Keratinocyte (primary cell): ENCODE data around the gene ANO8. TPM values are rescaled to one million over a fixed set of nuclear protein-coding genes. Genes with fewer than 3 reads are reported as not detected.

Experiments
- DNase-seq: peaks from one replicate; pipeline ENCODE4 v3.0.0-alpha.2; 2011; ENCODE audit warnings: low read depth, missing footprints, low spot score
- FAIRE-seq: peaks from 2 replicates; lab custom pipeline; 2011; peaks lifted over from hg19 to GRCh38; lab: Jason Lieb, UNC
- H2AFZ ChIP-seq: 2 replicates; pipeline ENCODE4 v1.6.0; 2012; ENCODE audit warnings: low read length, control low read depth, inconsistent platforms; ENCODE audit not compliant: control insufficient read depth
- H3K27ac ChIP-seq: 2 replicates; pipeline ENCODE4 v1.5.1; 2011; ENCODE audit warnings: low read length; ENCODE audit not compliant: control insufficient read depth, insufficient read depth
- H3K27me3 ChIP-seq: 3 replicates; pipeline ENCODE4 v1.6.0; 2011; ENCODE audit warnings: low read length; ENCODE audit not compliant: control insufficient read depth, insufficient read depth; ENCODE audit errors: extremely low read depth
- H3K36me3 ChIP-seq, 2 experiments: 2 replicates in 1 of 2; 3 replicates in 1 of 2; pipeline ENCODE4 v1.5.1; 2011; ENCODE audit warnings: low read length in 2 of 2, mild to moderate bottlenecking in 1 of 2; ENCODE audit not compliant: control insufficient read depth in 2 of 2, insufficient read depth in 2 of 2; ENCODE audit errors: extremely low read depth in 1 of 2
- H3K4me1 ChIP-seq: 3 replicates; pipeline ENCODE4 v1.5.1; 2011; ENCODE audit warnings: low read length; ENCODE audit not compliant: control insufficient read depth, insufficient read depth; ENCODE audit errors: extremely low read depth
- H3K4me2 ChIP-seq: 3 replicates; pipeline ENCODE4 v1.6.0; 2011; ENCODE audit warnings: low read depth, low read length; ENCODE audit not compliant: control insufficient read depth, insufficient read depth; ENCODE audit errors: extremely low read depth
- H3K4me3 ChIP-seq, 3 experiments: fragments of 200-600 bp in 1 of 3; sonication (generic) in 1 of 3; 2 replicates in 2 of 3; 3 replicates in 1 of 3; pipeline ENCODE4 v1.5.1; 2011 to 2016; ENCODE audit warnings: low read length in 3 of 3, mild to moderate bottlenecking in 3 of 3, control low read depth in 2 of 3, inconsistent platforms in 1 of 3, low read depth in 1 of 3, mixed read lengths in 1 of 3, mixed run types in 1 of 3, moderate library complexity in 1 of 3; ENCODE audit not compliant: control insufficient read depth in 2 of 3, insufficient read depth in 2 of 3; ENCODE audit errors: extremely low read depth in 1 of 3
- H3K79me2 ChIP-seq: 2 replicates; pipeline ENCODE4 v1.6.0; 2012; ENCODE audit warnings: low read length; ENCODE audit not compliant: control insufficient read depth, insufficient read depth
- H3K9ac ChIP-seq: 3 replicates; pipeline ENCODE4 v1.6.0; 2011; ENCODE audit warnings: low read length; ENCODE audit not compliant: control insufficient read depth, insufficient read depth; ENCODE audit errors: extremely low read depth
- H3K9me1 ChIP-seq: 3 replicates; pipeline ENCODE4 v1.6.0; 2011; ENCODE audit warnings: low read length; ENCODE audit not compliant: control insufficient read depth, insufficient read depth; ENCODE audit errors: extremely low read depth
- H3K9me3 ChIP-seq: 2 replicates; pipeline ENCODE4 v1.5.1; 2012; ENCODE audit warnings: low read depth, low read length; ENCODE audit not compliant: control insufficient read depth
- H4K20me1 ChIP-seq: 3 replicates; pipeline ENCODE4 v1.6.0; 2011; ENCODE audit warnings: low read length; ENCODE audit not compliant: control insufficient read depth, insufficient read depth; ENCODE audit errors: extremely low read depth
- CTCF ChIP-seq, 3 experiments: IDR thresholded peaks in 1 of 3; conservative IDR thresholded peaks in 1 of 3; optimal IDR thresholded peaks in 1 of 3; 2 replicates in 2 of 3; 3 replicates in 1 of 3; pipeline versions ENCODE3 to v1.5.1; 2011; ENCODE audit warnings: low read length in 3 of 3, mild to moderate bottlenecking in 3 of 3, moderate library complexity in 2 of 3, control low read depth in 1 of 3, inconsistent platforms in 1 of 3; ENCODE audit not compliant: insufficient read depth in 2 of 3; ENCODE audit errors: extremely low read depth in 1 of 3
- EZH2 ChIP-seq: IDR thresholded peaks from one replicate; pipeline ENCODE4 v1.6.1; 2012; ENCODE audit warnings: inconsistent platforms, mild to moderate bottlenecking, low read length, moderate library complexity
- dilution Hi-C: fragments of 300-500 bp; cut with MboI; formaldehyde crosslinking; loops from one replicate; pipeline ENCODE4 v1.7.0; 2020; ENCODE audit warnings: low sequenced_read_pairs; ENCODE audit not compliant: extremely low pct_ligation_motif_present
- polyA minus RNA-seq, 3 experiments: library from RNA; depleted of rRNA, polyadenylated mRNA; stranded (reverse); fragments of >200 nt; gene quantifications; 1 replicate in 1 of 3; 2 replicates in 1 of 3; 3 replicates in 1 of 3; pipeline ENCODE4 v1.2.3, GENCODE V29; 2011
- polyA plus RNA-seq, 5 experiments: library from polyadenylated mRNA; depleted of rRNA in 3 of 5; stranded (reverse) in 3 of 5; stranded (forward) in 1 of 5; unstranded in 1 of 5; fragments of >200 nt; gene quantifications; 1 replicate in 1 of 5; 2 replicates in 3 of 5; 3 replicates in 1 of 5; pipeline versions ENCODE4 v1.2.1 to v1.2.3, GENCODE V29; 2011 to 2012; ENCODE audit warnings: missing spikeins in 2 of 5, low read depth in 1 of 5, low replicate concordance in 1 of 5

ANO8 gene
- polyA plus RNA-seq (1.1 to 2.7 TPM (median 1.6 TPM) in 3 replicates), polyA minus RNA-seq (1.3 to 2.8 TPM (median 1.9 TPM) in 3 replicates)
- 1.1 TPM for polyA plus RNA-seq (2011; ENCODE audit: low read depth)
- polyA plus RNA-seq (2011; cell fraction: cytosol; rRNA removed), result 0.32 and 0.70 TPM in 2 replicates
- polyA plus RNA-seq (2011; cell fraction: nucleus; rRNA removed), result 8.1 and 9.2 TPM in 2 replicates
- 1.9 and 3.0 TPM in 2 replicates for polyA plus RNA-seq (2012; ENCODE audit: low replicate concordance)
- 2.1 TPM for polyA minus RNA-seq (2011; cell fraction: cytosol; rRNA and poly(A)+ RNA removed)
- polyA minus RNA-seq (2011; cell fraction: nucleus; rRNA and poly(A)+ RNA removed), result 4.0 and 4.8 TPM in 2 replicates

- TF ChIP-seq CTCF (optimal IDR thresholded peaks at IDR 0.05 in 1 of 3, IDR thresholded peaks at IDR 0.05 in 1 of 3, conservative IDR thresholded peaks at IDR 0.05 in 1 of 3; ENCODE audit: extremely low read depth in 1 of 3, insufficient read depth in 2 of 3, low read length in 3 of 3), result no peak
- no peak for TF ChIP-seq EZH2
- DNase-seq (no peak), FAIRE-seq (peak; percentile 56)
- no peaks in the 10 kb centered on the region for H3K36me3 ChIP-seq
- peaks cover 15% of the 10 kb centered on the region for H3K27me3 ChIP-seq
- H3K9me3 ChIP-seq, result no peaks in the 10 kb centered on the region
- peak within 1 kb of the TSS; percentile 62 for H3K9ac ChIP-seq
- H4K20me1 ChIP-seq, result no peaks in the 10 kb centered on the region
- peak within 1 kb of the TSS; percentile 48 to 73 (median 70) for H3K4me3 ChIP-seq
- no peaks in the 10 kb centered on the region for H3K9me1 ChIP-seq
- H2AFZ ChIP-seq, result peak within 1 kb of the TSS; percentile 78
- dilution Hi-C loops, result no loop called here
- H3K79me2 ChIP-seq, result peaks cover 5% of the 10 kb centered on the region
- peak within 1 kb of the TSS; percentile 95 for H3K4me2 ChIP-seq
- peak within 1 kb of the TSS; percentile 49 for H3K27ac ChIP-seq
- peaks cover 23% of the 10 kb centered on the region for H3K4me1 ChIP-seq
These were observed at the start of gene ANO8 for GRCh38 chr19:17334414-17335409. Gene ANO8, minus strand, starts transcription at chr19:17334855. Its CDS starts 185 bp downstream, at chr19:17334670.

- Histone ChIP-seq H3K27ac (no peak overlapping the region), H3K79me2 (no peaks in the 10 kb centered on the region)
These were observed 45.9 kb upstream of the ANO8 start for GRCh38 chr19:17380426-17381138.

More at GRCh38 chr19:17380426-17381138, 45.9 kb upstream of the ANO8 start:
- Histone ChIP-seq H3K27me3 (no peaks in the 10 kb centered on the region), H3K9ac (no peak overlapping the region), H3K9me1 (no peaks in the 10 kb centered on the region), H3K9me3 (no peaks in the 10 kb centered on the region), H3K36me3 (no peaks in the 10 kb centered on the region), H4K20me1 (no peaks in the 10 kb centered on the region), H2AFZ (no peak overlapping the region), H3K4me1 (no peaks in the 10 kb centered on the region), H3K4me3 (no peak overlapping the region), H3K4me2 (no peak overlapping the region)
- FAIRE-seq (no peak), DNase-seq (no peak)
- TF ChIP-seq EZH2 (no peak), CTCF (optimal IDR thresholded peaks at IDR 0.05 in 1 of 3, IDR thresholded peaks at IDR 0.05 in 1 of 3, conservative IDR thresholded peaks at IDR 0.05 in 1 of 3; ENCODE audit: extremely low read depth in 1 of 3, insufficient read depth in 2 of 3, low read length in 3 of 3) (no peak)
- dilution Hi-C loops, result no loop called here
